ENCODE data around the gene SLC25A21.
"Not testable (repeated sequence)": the region's sequence is repeated elsewhere in the genome, so short reads cannot be mapped to it uniquely, and the experiment has no call there.

Gene SLC25A21

DNA sequence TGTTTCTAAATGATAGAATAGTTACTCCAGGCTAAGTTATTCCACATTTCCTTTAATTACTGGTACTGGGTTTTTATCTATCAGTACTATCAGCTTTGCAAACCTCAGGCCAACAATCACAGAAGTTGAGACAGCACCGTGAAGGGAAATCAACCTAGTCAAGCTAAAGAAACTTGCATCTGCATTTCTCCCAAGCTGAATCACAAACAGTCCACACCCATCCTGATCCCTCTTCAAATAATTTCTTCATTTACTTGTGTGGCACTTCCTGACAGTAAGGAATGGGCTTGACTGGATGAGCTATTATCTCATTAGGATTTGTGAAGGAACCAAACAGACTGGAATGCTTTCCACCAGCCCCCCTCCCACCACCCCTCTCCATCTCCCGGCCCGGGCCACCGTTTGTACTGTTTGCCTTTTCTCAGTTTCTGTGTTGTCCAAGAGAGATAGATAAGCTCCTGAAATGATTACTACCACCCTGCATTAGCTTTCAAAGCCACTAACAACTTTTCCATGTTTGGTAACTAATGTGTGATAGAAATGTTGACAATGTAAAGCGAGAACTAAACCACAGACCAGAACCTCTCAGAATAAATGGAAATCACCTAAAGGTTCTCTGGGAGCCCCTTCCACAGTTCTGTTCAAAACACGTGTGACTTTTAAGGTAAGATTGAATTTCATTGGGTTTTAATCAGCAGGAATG, 236.3 kb downstream of the SLC25A21 start:
- no peak for DNase-seq

DNA sequence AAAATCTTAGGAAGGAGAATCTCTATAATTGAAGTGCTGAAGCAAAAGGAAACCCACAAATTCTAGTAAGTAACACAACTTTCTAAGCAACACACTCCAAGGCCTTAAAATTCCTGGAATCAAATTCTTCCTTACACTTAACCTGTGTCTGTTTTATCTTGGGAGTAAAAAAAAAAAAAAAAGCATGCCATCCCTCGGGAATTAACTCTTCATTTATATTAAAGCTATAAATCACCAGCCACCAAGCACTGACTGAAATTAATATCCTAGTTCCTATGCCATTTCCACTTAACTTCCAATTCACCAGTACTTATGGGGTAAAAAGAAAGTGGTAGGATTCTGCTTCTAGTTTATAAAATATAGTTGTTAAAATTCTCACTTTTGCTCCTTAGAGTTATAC, 238.1 kb downstream of the SLC25A21 start:
- no peak for DNase-seq

DNA sequence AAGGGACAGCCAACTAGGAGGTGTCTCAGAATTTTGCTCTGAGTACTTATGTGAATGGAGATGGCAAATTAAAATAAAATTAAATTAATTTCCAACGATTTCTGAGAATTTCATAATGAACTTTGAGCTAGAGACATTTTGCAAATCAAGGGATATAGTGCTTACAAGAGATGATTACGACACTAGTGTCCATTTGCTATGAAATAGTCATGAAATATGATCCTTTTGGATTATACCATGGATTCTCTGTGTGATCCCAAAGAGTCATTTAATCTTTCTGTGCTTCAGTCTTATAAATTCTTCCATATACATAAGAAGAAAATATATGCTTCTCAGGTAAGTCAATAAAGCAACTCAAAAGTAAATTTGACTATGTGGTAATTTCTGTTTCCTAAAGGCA, 240.6 kb downstream of the SLC25A21 start:
- no peak for DNase-seq

DNA sequence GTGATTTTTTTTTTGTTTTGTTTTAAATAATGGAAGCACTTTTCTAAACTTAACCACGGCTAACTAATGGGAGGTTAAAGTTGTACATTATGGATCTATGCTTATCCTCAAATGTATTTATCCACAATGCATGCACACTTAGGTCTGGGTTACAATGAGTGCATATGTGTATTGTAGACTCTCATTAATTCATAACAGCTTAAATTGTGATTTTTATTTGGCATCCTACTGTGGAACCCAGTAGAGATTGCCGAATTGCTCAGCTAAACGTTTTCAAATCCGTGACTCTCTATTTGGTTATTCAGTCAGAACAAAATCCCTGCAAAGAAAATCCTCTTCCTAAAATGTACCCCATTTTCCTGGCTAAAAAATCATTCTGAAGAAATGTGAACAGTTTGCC, 244.0 kb downstream of the SLC25A21 start:
- DNase-seq: no peak

DNA sequence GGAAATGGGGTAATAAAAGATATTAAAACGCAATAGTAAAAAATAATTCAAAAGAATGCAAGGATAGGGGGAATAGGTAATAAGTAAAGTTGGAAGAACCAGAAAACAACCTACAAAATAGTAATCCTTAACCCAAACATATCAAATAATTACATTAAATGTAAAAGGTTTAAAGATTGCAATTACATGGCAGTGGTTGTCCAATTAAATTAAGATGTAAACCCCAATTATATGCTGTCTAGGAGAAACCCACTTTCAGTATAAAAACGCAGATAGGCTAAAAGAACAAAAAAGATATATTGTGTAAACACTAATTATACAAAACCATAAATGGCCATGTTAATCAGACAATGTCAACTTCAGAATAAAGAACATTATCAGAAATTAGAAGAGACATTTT, 247.3 kb downstream of the SLC25A21 start:
- no peak for DNase-seq

DNA sequence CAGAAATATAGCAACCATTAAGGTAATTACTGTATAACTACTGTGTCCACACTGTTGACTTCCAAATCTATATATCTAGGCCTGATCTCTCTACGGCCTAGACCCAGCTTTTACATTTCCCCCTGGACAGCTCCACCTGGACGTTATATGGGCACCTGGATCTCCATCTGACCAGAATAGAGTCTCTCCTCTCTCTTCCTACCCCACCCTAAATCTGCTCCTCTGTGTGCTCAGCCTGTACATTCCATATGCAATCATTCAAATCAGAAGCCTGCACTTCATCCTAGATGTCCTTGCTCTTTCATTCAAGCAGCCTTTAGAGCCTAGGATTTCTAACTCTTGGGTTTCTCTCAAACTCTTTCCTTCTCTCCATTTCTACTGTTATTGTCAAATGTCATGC, 255.7 kb downstream of the SLC25A21 start:
- no peak for DNase-seq

DNA sequence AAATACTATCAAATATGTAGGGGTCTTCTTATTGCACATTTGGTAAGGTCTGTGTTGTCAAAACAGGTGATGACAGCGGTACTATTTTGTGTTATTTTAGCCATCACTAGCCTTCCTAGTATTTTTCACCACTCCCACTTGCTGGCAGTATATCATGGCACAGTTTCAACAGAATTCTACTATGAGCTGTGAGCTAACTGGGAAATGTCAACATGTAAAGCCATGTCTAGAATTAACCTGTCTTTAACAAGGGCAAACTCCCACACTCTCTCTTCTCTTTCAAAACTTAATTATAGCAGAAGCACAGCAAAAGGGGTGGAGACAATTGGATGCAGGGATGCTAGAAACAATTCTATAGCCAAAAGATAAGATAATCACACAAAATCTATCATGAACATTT, 257.3 kb downstream of the SLC25A21 start:
- peak; percentile 2 for DNase-seq

DNA sequence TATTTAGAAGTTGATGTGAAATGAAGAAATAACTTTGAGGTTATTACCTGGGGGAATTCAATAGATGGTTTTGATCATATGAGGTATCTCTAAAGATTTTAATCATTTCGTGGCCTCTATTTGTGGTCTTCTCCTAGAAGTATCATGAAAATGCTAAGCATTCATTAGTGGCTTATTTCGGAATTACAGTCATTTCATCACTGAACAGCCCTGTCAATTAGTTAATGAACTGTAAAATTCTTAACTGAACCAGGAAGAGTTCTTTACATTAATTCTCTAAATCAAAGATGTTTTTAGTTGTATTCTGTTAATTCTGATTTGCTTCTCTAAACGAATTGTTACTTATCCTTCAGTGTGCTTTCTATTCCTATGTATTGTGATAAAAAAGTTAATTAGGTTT, 261.8 kb downstream of the SLC25A21 start:
- no peak for DNase-seq

DNA sequence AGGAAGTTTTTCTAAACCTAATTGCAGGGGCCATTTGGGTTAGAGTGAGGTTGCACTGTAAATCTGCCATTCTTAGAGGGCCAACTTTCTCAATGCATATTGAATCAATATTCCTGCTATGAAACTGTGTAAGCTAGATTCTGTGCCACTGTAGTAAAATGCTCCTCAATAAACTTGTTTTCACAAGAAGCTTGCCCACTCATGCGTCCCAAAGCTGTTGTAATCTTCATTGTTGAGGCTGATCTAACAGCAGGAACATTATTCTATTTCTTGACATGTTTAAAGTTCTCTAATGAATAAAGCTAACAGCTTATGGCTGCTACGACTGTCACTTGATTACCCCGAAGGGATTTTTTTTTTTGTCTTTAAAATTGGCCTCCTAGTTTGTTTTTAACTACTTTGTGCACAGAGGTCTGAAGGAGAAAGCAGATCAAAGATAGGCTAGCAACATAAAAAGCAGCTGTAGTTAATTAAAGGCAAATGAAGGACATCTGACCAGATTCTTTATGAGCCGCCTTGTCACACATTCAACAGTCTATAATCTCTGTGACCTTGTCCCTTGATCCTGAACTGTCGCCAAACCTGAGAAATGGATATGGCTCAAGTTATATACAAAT, 267.0 kb downstream of the SLC25A21 start:
- DNase-seq: no peak

DNA sequence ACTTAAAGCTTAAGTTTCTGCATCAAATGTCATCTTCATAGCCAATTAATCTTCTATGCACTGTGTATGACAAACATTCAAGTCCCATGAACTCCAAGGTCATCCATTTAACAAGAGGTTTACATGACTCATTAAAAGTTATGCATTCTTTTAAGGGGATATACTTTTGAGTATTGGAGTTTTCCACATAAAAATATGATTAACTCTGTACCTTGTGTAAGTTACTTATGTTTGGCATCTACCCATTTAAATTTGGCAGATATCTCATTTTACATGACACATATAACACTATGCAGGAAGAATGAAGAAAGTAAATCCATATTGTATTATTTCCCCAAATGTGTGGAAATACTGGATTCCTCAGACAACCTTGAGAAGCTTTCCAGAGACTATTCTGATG, 270.5 kb downstream of the SLC25A21 start:
- DNase-seq: no peak

DNA sequence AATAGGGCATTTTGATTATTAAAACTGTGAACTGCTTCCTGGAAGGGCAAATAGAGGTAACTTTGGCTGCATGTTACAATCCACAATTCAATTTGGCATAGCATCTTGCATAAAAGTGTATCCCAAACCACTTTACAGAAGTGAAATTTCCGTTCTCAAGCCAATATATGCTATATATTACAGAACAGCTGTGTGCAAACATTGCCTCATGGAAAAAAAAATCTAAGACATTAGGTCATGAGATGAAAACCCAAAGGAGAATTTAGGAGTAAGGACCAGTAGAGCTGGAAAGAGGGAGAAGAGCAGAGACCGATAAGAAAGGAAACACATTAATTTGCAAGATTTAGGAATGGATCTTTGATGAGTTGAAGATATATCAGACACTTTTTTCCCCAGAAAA, 271.6 kb downstream of the SLC25A21 start:
- no peak for DNase-seq

DNA sequence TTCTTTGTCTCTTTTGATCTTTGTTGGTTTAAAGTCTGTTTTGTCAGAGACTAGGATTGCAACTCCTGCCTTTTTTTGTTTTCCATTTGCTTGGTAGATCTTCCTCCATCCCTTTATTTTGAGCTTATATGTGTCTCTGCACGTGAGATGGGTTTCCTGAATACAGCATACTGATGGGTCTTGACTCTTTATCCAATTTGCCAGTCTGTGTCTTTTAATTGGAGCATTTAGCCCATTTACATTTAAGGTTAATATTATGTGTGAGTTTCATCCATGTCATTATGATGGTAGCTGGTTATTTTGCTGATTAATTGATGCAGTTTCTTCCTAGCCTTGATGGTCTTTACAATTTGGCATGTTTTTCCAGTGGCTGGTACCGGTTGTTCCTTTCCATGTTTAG, 276.1 kb downstream of the SLC25A21 start:
- DNase-seq: not testable (repeated sequence)

DNA sequence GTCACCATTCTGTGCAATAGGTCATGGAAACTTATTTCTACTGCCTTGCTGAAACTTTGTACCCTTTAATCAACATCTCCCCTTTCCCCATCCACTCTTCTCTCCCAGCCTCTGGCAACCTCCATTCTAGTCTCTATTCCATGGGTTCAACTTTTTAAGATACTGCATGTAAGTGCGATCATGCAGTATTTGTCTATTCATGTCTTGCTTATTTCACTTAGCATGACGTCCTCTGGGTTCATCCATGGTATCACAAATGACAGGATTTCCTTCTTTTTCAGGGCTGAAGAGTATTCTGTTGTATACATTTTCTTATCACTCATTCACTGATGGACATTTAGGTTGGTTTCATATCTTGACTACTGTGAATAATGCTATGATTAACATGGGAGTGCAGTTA, 288.4 kb downstream of the SLC25A21 start:
- DNase-seq: no peak

DNA sequence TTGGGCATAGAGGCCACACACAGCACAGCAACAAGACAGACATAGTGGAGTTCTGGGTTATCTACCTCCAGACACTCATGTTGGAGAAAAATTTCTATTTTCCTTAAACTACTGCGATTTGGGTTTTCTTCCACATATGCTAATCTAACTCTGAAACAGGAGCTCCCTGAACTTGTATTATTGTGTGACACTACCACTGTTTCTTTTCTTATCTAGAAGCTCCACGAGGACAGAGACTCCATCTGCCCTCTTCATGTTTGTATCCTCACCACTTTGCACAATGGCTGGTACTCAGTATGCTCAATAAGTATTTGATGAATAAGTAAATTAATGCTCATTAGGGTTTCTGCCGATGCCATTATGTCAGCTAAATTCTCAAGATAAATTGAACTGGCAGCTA, 292.1 kb downstream of the SLC25A21 start:
- DNase-seq: no peak

DNA sequence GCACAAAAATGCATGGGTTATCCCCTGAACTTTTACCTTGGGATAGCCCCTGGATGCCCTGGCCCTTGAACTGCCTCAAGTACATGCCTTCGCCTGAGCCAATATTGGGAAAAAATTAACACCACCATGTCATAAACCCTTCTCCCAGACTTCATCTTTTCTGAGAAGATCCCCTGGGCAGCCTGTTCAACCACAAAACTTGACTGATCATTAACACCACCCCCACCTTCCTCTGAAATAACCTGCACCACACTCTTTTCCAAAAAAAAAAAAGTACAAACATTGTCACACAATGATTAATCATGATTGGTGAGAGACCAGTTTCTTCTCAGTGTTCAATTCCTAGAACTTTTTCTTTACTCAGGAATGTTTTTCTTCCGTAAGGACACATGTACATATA, 292.8 kb downstream of the SLC25A21 start:
- no peak for DNase-seq

DNA sequence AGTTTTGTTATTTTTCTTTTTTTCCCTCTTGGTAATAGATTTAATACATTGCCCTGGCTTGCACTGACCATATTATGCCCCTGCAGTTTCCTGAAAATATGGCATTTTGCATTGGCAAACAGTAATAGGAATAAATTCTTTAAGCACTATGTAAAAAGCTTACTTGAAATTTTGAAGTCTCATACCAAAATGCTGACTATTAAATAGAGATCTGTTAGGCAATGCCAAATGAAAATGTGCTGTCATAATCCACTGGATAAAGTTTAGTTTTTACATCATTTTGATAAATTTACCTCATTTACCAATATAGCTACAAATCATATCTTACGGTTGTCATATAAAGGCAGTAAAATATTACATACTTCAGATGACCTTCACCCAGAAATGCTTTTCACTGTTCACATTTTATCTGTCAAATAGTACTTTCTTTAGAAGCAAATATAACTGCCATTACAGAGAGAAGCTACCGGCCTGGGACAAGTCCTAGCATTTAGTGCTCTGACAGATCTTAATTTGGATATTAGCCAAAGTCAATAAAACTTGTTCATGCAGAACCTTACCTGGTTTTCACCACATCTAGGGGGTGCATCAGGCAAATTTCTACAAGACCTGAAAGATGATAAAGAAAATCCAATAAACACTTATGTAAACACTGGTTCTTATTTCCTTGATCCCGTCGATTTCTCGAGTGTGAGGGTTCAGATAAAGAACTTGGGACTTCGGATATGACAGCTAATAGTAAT, 297.8 kb downstream of the SLC25A21 start:
- peak; percentile 80 for DNase-seq

DNA sequence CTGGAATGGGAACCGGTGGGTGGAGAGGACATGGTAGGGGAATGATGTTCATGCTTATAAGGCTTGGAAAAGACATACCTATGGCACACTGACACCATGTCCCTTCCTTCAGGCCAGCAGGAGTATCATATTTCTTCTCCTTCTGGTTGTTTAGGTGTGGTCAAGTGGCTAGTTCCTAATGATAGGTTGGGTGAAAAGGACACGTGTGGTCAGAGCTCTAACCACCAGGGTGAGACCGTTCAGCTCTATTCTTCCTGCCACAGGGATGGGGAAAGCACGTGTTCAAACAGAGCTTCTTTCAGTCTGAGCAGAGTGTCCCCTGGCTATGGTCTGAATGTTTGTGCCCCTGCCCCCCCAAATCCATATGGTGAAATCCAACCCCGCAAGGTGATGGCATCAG, 301.6 kb downstream of the SLC25A21 start:
- DNase-seq: no peak

DNA sequence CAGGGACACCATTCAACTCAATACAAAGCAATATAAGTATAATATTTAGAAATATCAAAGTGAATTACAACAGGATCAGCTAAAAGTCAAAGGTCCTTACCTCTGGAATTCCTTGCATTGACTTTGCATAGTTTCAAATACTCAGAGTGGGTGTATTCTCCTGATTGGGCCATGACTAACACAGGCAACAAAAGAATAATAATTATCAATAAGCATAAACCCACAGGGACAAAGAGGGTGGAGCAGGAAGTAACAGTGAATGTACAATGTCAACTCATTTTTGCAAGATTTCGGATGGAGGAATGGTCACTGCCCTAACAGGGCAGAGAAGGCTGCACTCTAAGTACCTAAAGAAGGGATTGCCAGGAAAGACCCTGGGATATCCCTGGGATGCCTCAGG, 303.3 kb downstream of the SLC25A21 start:
- no peak for DNase-seq

DNA sequence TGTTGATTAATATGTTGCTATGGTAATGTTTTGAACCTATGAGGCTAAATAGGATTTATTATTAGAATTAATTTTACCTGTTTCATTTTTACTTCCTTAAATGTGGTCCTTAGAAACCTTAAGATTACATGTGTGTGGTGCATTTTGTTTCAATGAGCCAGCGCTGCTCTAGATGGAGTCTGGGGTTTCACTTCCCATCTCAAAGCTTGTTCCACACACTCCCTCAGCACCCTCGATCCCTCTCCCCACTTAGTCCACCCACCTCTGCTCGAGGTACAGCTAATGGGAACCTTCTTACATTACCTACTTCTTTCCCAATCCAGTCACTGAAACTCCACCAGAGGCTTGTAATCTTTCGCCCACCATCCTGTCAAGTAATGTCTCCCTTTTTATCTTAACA, 305.5 kb downstream of the SLC25A21 start:
- DNase-seq: no peak

DNA sequence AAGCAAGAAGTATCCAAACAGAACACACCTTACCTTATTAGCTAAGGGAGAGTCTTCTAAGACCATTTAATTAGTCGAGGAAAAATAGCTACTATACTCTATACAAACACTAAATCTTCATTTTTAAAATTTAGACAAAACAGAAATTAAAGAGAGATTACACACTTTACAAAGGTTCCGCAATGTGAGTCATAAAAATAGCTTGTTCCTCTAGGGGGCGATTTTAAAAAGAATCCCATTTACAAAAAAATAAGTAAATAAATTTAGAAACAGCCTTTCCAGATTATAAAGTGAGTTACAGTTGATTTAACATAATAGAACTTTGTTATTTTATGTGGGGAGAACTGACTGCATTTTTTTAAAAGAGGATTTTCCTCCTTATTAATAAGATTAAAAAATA, 309.1 kb downstream of the SLC25A21 start:
- no peak for DNase-seq

DNA sequence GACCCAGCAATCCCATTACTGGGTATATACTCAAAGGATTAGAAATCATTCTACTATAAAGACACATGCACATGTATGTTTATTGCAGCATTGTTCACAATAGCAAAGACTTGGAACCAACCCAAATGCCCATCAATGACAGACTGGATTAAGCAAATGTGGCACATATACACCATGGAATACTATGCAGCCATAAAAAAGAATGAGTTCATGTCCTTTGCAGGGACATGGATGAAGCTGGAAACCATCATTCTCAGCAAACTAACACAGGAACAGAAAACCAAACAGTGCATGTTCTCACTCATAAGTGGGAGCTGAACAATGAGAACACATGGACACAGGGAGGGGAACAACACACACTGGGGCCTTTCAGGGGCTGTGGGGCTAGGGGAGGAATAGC, 310.2 kb downstream of the SLC25A21 start:
- not testable (repeated sequence) for DNase-seq

DNA sequence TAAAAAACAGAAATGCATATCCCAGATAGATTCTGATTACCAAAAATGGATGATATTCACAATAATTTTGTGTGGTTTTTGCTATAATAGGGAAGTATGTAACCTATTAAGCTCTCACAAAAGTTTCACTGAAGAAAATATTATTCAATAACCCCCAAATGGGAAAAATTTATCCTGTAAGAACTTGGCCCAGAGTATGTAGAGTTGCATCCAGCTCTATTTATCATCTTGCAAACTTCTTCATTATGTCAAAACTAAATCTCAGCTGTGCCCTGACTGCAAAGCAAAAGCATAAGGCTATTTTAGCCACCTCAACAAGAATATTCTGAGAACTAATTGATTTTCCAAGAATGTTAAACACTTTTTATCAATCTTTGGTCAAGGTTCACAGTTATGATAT, 311.6 kb downstream of the SLC25A21 start:
- DNase-seq: no peak

DNA sequence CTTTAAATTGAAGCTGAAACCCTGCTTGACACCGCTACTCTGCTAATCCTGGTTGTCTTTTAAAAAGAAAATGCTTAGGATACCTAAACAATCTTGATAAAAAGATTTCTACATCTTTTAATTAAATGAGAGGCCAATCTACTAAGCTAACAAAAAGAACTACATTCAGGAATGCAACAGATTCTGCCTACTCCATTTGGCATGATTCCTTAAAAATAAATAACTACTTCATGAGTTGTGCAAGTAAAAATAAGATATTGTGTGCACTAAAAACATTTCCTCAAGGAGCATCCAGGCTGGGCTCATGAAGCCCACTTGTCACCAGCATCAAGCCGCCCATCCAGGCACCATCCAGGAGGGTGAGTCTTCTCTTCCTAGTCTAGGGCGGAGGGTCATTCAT, 313.3 kb downstream of the SLC25A21 start:
- DNase-seq: no peak

DNA sequence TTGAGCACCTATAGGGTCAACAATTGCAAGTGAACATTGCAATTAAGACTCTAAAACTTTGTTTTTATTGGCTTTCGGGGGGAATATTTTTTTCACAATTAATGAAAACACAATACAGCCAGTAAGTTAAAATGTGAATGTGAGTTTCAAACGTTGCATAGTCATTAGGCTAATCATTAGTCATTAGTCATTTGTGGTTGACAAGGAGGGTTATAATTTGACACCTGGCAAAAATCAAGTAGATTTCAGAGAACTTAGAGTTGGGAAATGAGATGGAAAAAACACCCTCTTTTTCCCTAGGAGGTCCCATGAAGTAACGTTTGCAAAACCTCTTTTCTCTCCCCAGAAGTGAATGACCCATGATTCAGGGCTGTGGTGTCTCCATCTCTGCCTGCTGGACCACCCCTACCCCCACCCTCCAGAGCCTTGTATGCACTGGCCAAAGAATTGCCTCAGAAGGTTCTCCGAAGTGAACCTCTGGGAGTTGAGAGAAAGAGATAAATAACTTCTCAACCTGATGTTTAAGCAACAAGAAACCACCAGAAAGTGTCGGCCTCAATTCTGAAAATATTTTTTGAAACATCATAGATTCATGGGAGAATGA, 314.5 kb downstream of the SLC25A21 start:
- DNase-seq: no peak

Measured in NCI-H1105 (cell line).